ENCODE data around the gene DHX35. TPM values are rescaled to one million over a fixed set of nuclear protein-coding genes. Genes with fewer than 3 reads are reported as not detected.

Gene DHX35
- total and polyA plus RNA-seq, 2 of the 13 experiments (the other 11 are each of a cell fraction or from before 2014, with no cell fraction given), result 25.8 to 28.7 TPM

- peaks cover 2 to 3% of the 10 kb centered on the region in 2 experiments; a peak in 3 of 5 replicates for H3K36me3 ChIP-seq (replicated peaks in 1 of 2; ENCODE audit: control insufficient read depth in 1 of 2, insufficient read depth in 2 of 2, low read length in 2 of 2)
- H3K4me1 ChIP-seq (ENCODE audit: insufficient read depth, low read length), result peaks cover 22% of the 10 kb centered on the region
- BruUV-seq (replicated peaks), result no TSS peak
- H3K27me3 ChIP-seq (ENCODE audit: control insufficient read depth in 1 of 2, insufficient read depth in 2 of 2, low read length in 2 of 2), result peaks cover 0 to 5% of the 10 kb centered on the region in 2 experiments; a peak in 2 of 5 replicates
- WGBS (ENCODE audit: low lambda C conversion rate), result 28% methylated on average over 4 of the region's 4 CpGs
- H4K20me1 ChIP-seq (ENCODE audit: insufficient read depth, low read length), result no peaks in the 10 kb centered on the region
- peak; percentile 80 for DNase-seq (ENCODE audit: low spot score)
- peak; percentile 85 for ATAC-seq
- H3K27ac ChIP-seq (ENCODE audit: extremely low read length, insufficient read depth, low read length), result no peak overlapping the region
- peak; percentile 95 for FAIRE-seq
- in situ Hi-C loops (cut with HindIII; ENCODE audit: extremely low pct_ligation_motif_present, low pct_unique_long_range_greater_than_20kb) (loop anchor here (5.0 to 25.0 kb wide), 3 partner anchors 34 to 411 kb away; no protein-coding TSS in a partner anchor), intact Hi-C loops (cut with micrococcal nuclease; ENCODE audit: unreplicated experiment) (loop anchor here (1.0 to 10.0 kb wide), 5 partner anchors 35 to 401 kb away; partner anchors contain the start of genes DHX35 and FAM83D)
- no peak overlapping the region for H3K4me3 ChIP-seq (replicated peaks in 1 of 3; ENCODE audit: insufficient read depth in 1 of 3, low read depth in 2 of 3, low read length in 3 of 3)
- H3K79me2 ChIP-seq (ENCODE audit: insufficient read depth, low read length), result no peaks in the 10 kb centered on the region
- no peak overlapping the region for H3K4me2 ChIP-seq (ENCODE audit: low read depth, low read length)
- ChIA-PET POLR2A (interaction anchor here (3.1 kb wide), 1 partner anchor 86 kb away, joined by 20 read pairs; the partner anchor contains the start of gene DHX35), CTCF (ENCODE audit: low intra/inter-chr PET ratio, low total read pairs) (interaction anchor here (0.6 to 4.8 kb wide), 5 partner anchors 27 to 154 kb away, joined by 3 to 96 read pairs (median 3); partner anchors contain the start of gene FAM83D)
- no peak overlapping the region for H2AFZ ChIP-seq (ENCODE audit: low read length)
- H3K9ac ChIP-seq (ENCODE audit: insufficient read depth, low read depth, low read length), result no peak overlapping the region
- H3K9me3 ChIP-seq (ENCODE audit: low read length), result no peaks in the 10 kb centered on the region
- TF ChIP-seq ZNF772 (CRISPR knock-in tag; IDR thresholded peaks at IDR 0.05) (peak; percentile 52; the same call in 1 of the 2 replicates), MYNN (CRISPR knock-in tag; IDR thresholded peaks at IDR 0.05; ENCODE audit: low read depth) (peak; percentile 47; the same call in 1 of the 2 replicates), ZNF646 (CRISPR knock-in tag; IDR thresholded peaks at IDR 0.05) (no peak), ATF7-NPFF (CRISPR knock-in tag; IDR thresholded peaks at IDR 0.05; ENCODE audit: low read depth) (no peak), ATF6 (CRISPR knock-in tag; conservative IDR thresholded peaks at IDR 0.05) (no peak), ELF1 (CRISPR knock-in tag; IDR thresholded peaks at IDR 0.05) (peak; percentile 20; the same call in 1 of the 2 replicates), ZNF234 (CRISPR knock-in tag; conservative IDR thresholded peaks at IDR 0.05) (no peak), ARID3A (IDR thresholded peaks at IDR 0.05; ENCODE audit: low read depth, low read length) (peak; percentile 36; the same call in 1 of the 2 replicates), MAZ (IDR thresholded peaks at IDR 0.05; ENCODE audit: borderline replicate concordance, low read depth, low read length) (no peak), MAZ (CRISPR knock-in tag; IDR thresholded peaks at IDR 0.05; ENCODE audit: low read depth) (0 out of 2 replicates have a peak, but pooled peaks have one; percentile 22), TGIF2 (CRISPR knock-in tag; IDR thresholded peaks at IDR 0.05) (0 out of 2 replicates have a peak, but pooled peaks have one; percentile 25)
These were observed 86.0 kb downstream of the DHX35 start for GRCh38 chr20:39048000-39048696.

All from HepG2 (cell line).